ENCODE data around the gene KRT40.

GRCh38 chr17:40936437-40936971 is 47.6 kb downstream of the KRT40 start:
- TF ChIP-seq CTCF (IDR thresholded peaks at IDR 0.05), result no peak
- no peak for TF ChIP-seq POLR2A (IDR thresholded peaks at IDR 0.05)
